Gastrocnemius medialis (tissue), 4 donors: ENCODE results near the gene CCDC183. TPM values are rescaled to one million over a fixed set of nuclear protein-coding genes. Genes with fewer than 3 reads are reported as not detected.
"Not testable (repeated sequence)": the region's sequence is repeated elsewhere in the genome, so short reads cannot be mapped to it uniquely, and the experiment has no call there.

Experiments
- ATAC-seq, 2 donors: fragments of 150-250 bp; one replicate each; pipeline ENCODE4 v1.9.1; 2016
- DNase-seq, 2 donors: peaks; one replicate each; pipeline ENCODE4 v3.0.0-alpha.2; 2019
- H3K27ac ChIP-seq, 4 donors: fragments of 200-600 bp; sonication (generic); 1 replicate in 1 of 4; 2 replicates in 3 of 4; pipeline ENCODE4 v1.5.1; 2016 to 2018; ENCODE audit warnings: mild to moderate bottlenecking in 2 of 4, moderate library complexity in 1 of 4
- H3K27me3 ChIP-seq, 3 donors: fragments of 200-600 bp; sonication (generic) in 2 of 3; 1 replicate in 1 of 3; 2 replicates in 2 of 3; pipeline versions ENCODE4 v1.5.1 to v1.6.0; 2016 to 2019; ENCODE audit warnings: mild to moderate bottlenecking in 1 of 3, moderate library complexity in 1 of 3
- H3K36me3 ChIP-seq, 2 donors: fragments of 200-600 bp; sonication (generic) in 1 of 2; one replicate each; pipeline ENCODE4 v1.5.1; 2017 to 2018
- H3K4me1 ChIP-seq, 2 donors: fragments of 200-600 bp; sonication (generic) in 1 of 2; one replicate each; pipeline ENCODE4 v1.5.1; 2016 to 2017; ENCODE audit warnings: mild to moderate bottlenecking in 2 of 2
- H3K4me3 ChIP-seq, 4 donors: fragments of 200-600 bp; sonication (generic) in 3 of 4; 1 replicate in 1 of 4; 2 replicates in 3 of 4; pipeline ENCODE4 v1.5.1; 2016 to 2019; ENCODE audit warnings: mild to moderate bottlenecking in 2 of 4
- H3K9me3 ChIP-seq, 3 donors: fragments of 200-600 bp; sonication (generic) in 2 of 3; 1 replicate in 1 of 3; 2 replicates in 2 of 3; pipeline ENCODE4 v1.5.1; 2016 to 2019
- CTCF ChIP-seq, 5 experiments: fragments of 450-650 bp in 3 of 5; fragments of 200-600 bp in 2 of 5; sonication (generic) in 2 of 5; IDR thresholded peaks in 4 of 5; conservative IDR thresholded peaks in 1 of 5; 1 replicate in 4 of 5; 2 replicates in 1 of 5; pipeline ENCODE4 v1.5.1; 2016 to 2019; ENCODE audit warnings: antibody characterized with exemption in 5 of 5, mild to moderate bottlenecking in 3 of 5, moderate library complexity in 3 of 5
- POLR2A ChIP-seq, 2 donors: fragments of 450-650 bp; IDR thresholded peaks; one replicate each; pipeline ENCODE4 v1.6.1; 2017; ENCODE audit warnings: antibody characterized with exemption in 2 of 2, mild to moderate bottlenecking in 2 of 2, moderate library complexity in 2 of 2
- in situ Hi-C, 4 donors: fragments of 200-750 bp; cut with MboI; loops; one replicate each; pipeline versions ENCODE4 v1.15.0 to v1.8.0; 2017; ENCODE audit warnings: low sequenced_read_pairs in 4 of 4
- intact Hi-C: fragments of 100-400 bp; cut with DNase I; formaldehyde crosslinking; loops from one replicate; pipeline ENCODE4 v1.15.1; 2023; ENCODE audit warnings: low total_unique reads
- total RNA-seq, 4 donors: library from RNA; depleted of rRNA; stranded (reverse); fragments of >200 nt; gene quantifications; one replicate each; pipeline versions ENCODE4 v1.1.0 to v1.2.3, GENCODE V29; 2016

Gene CCDC183
- total RNA-seq, 4 donors from 2014 or later: 0.31 TPM; not detected in 3

GRCh38 chr9:136759436-136760325 is 36.5 kb upstream of the CCDC183 start:
- H3K27ac ChIP-seq: no peak overlapping the region
- no peaks in the 10 kb centered on the region for H3K9me3 ChIP-seq
- no peak for ATAC-seq
- H3K4me1 ChIP-seq: peaks cover 10 to 14% of the 10 kb centered on the region in 2 donors
- no peak for TF ChIP-seq CTCF (IDR thresholded peaks at IDR 0.05 in 4 of 5, conservative IDR thresholded peaks at IDR 0.05 in 1 of 5)
- no peak for TF ChIP-seq POLR2A (IDR thresholded peaks at IDR 0.05)
- DNase-seq: no peak
- in situ Hi-C loops (no loop called here), intact Hi-C loops (no loop called here)
- no peak overlapping the region for H3K4me3 ChIP-seq
- no peaks in the 10 kb centered on the region for H3K27me3 ChIP-seq
- H3K36me3 ChIP-seq: no peaks in the 10 kb centered on the region

GRCh38 chr9:136760424-136760823 is 35.7 kb upstream of the CCDC183 start:
- intact Hi-C loops: no loop called here

GRCh38 chr9:136760834-136761544 is 35.1 kb upstream of the CCDC183 start:
- DNase-seq, ATAC-seq, intact Hi-C loops, H3K4me3 ChIP-seq, H3K36me3 ChIP-seq, H3K27me3 ChIP-seq, H3K9me3 ChIP-seq, in situ Hi-C loops, H3K27ac ChIP-seq: not testable (repeated sequence)
- peak in 1 of 5 experiments; percentile 33 for TF ChIP-seq CTCF (IDR thresholded peaks at IDR 0.05 in 4 of 5, conservative IDR thresholded peaks at IDR 0.05 in 1 of 5)
- H3K4me1 ChIP-seq: peaks cover 14 to 15% of the 10 kb centered on the region in 2 donors

More at GRCh38 chr9:136760424-136760823, 35.7 kb upstream of the CCDC183 start:
- Histone ChIP-seq H3K27me3 (no peaks in the 10 kb centered on the region), H3K9me3 (no peaks in the 10 kb centered on the region), H3K4me3 (no peak overlapping the region), H3K27ac (no peak overlapping the region), H3K4me1 (peaks cover 14 to 15% of the 10 kb centered on the region in 2 donors), H3K36me3 (no peaks in the 10 kb centered on the region)
- DNase-seq (no peak), ATAC-seq (no peak)
- TF ChIP-seq CTCF (IDR thresholded peaks at IDR 0.05 in 4 of 5, conservative IDR thresholded peaks at IDR 0.05 in 1 of 5): no peak
- TF ChIP-seq POLR2A (IDR thresholded peaks at IDR 0.05): no peak
- in situ Hi-C loops: no loop called here

GRCh38 chr9:136761545-136761981 is 34.6 kb upstream of the CCDC183 start:
- intact Hi-C loops: no loop called here

More at GRCh38 chr9:136761545-136761981, 34.6 kb upstream of the CCDC183 start:
- Histone ChIP-seq H3K27ac (no peak overlapping the region), H3K36me3 (no peaks in the 10 kb centered on the region), H3K27me3 (no peaks in the 10 kb centered on the region), H3K4me1 (peaks cover 14 to 15% of the 10 kb centered on the region in 2 donors), H3K9me3 (no peaks in the 10 kb centered on the region), H3K4me3 (no peak overlapping the region)
- in situ Hi-C loops: no loop called here
- ATAC-seq: no peak
- no peak for TF ChIP-seq POLR2A (IDR thresholded peaks at IDR 0.05)
- no peak for TF ChIP-seq CTCF (IDR thresholded peaks at IDR 0.05 in 4 of 5, conservative IDR thresholded peaks at IDR 0.05 in 1 of 5)
- no peak for DNase-seq
